SK-N-MC (cell line): ENCODE data around the gene CDCA4.

ENCODE experiments used
- DNase-seq: peaks from one replicate; pipeline ENCODE4 v3.0.0-alpha.2; 2011; ENCODE audit warnings: low read depth, low spot score
- H3K27ac ChIP-seq: fragments of 200-600 bp; sonication (generic); 2 replicates; pipeline ENCODE4 v1.5.1; 2016; ENCODE audit warnings: mixed run types
- H3K36me3 ChIP-seq: fragments of 200-600 bp; sonication (generic); 2 replicates; pipeline ENCODE4 v1.6.1; 2017; ENCODE audit warnings: antibody characterized with exemption, low read length, mixed read lengths; ENCODE audit not compliant: insufficient read depth
- H3K4me3 ChIP-seq: fragments of 200-600 bp; sonication (generic); 2 replicates; pipeline ENCODE4 v1.5.1; 2016
- H3K9ac ChIP-seq: fragments of 200-600 bp; sonication (generic); 2 replicates; pipeline ENCODE4 v1.8.0; 2017; ENCODE audit warnings: mixed run types, mixed read lengths; ENCODE audit not compliant: insufficient read length
- H3K9me3 ChIP-seq: fragments of 200-600 bp; sonication (generic); 2 replicates; pipeline ENCODE4 v1.6.1; 2017; ENCODE audit warnings: low read depth, mild to moderate bottlenecking, antibody characterized with exemption, low read length, moderate library complexity, mixed read lengths
- EZH2 ChIP-seq: fragments of 200-600 bp; sonication (generic); IDR thresholded peaks from one replicate; pipeline ENCODE4 v1.6.1; 2017; ENCODE audit warnings: antibody characterized with exemption
- FOXP2 ChIP-seq: optimal IDR thresholded peaks from 2 replicates; pipeline ENCODE3; 2011; ENCODE audit warnings: mild to moderate bottlenecking, moderate library complexity; ENCODE audit not compliant: insufficient read depth; ENCODE audit errors: extremely low read length, control extremely low read depth
- POLR2AphosphoS5 ChIP-seq: IDR thresholded peaks from 2 replicates; pipeline ENCODE4 v1.6.1; 2012; ENCODE audit warnings: mild to moderate bottlenecking, low read depth, low read length, borderline replicate concordance

CDCA4 gene

GRCh38 chr14:105052110-105052458 is 31.2 kb upstream of the CDCA4 start:
- TF ChIP-seq EZH2 (no peak), FOXP2 (no peak), POLR2AphosphoS5 (no peak)
- Histone ChIP-seq H3K9me3 (no peaks in the 10 kb centered on the region), H3K9ac (no peak overlapping the region), H3K27ac (no peak overlapping the region), H3K36me3 (no peaks in the 10 kb centered on the region), H3K4me3 (no peak overlapping the region)
- DNase-seq: no peak

GRCh38 chr14:105051182-105052109 is 30.6 kb upstream of the CDCA4 start:
- TF ChIP-seq POLR2AphosphoS5 (no peak), EZH2 (no peak), FOXP2 (no peak)
- no peaks in the 10 kb centered on the region for H3K36me3 ChIP-seq
- H3K9me3 ChIP-seq: no peaks in the 10 kb centered on the region
- no peak overlapping the region for H3K4me3 ChIP-seq
- DNase-seq: no peak
- H3K27ac ChIP-seq: no peak overlapping the region
- no peak overlapping the region for H3K9ac ChIP-seq

- no peaks in the 10 kb centered on the region for H3K9me3 ChIP-seq
- no peak overlapping the region for H3K27ac ChIP-seq
- H3K4me3 ChIP-seq: no peak overlapping the region; the same call in 1 of the 2 replicates
- H3K36me3 ChIP-seq: no peaks in the 10 kb centered on the region
- DNase-seq: no peak
- no peak overlapping the region for H3K9ac ChIP-seq
- no peak for TF ChIP-seq POLR2AphosphoS5
- TF ChIP-seq EZH2: no peak
- TF ChIP-seq FOXP2: no peak
Measured at GRCh38 chr14:105050551-105050897, 29.6 kb upstream of the CDCA4 start.

GRCh38 chr14:105049753-105050550 is 29.1 kb upstream of the CDCA4 start:
- no peaks in the 10 kb centered on the region for H3K9me3 ChIP-seq
- H3K36me3 ChIP-seq: no peaks in the 10 kb centered on the region
- no peak overlapping the region for H3K27ac ChIP-seq
- H3K9ac ChIP-seq: no peak overlapping the region
- no peak for TF ChIP-seq EZH2
- no peak overlapping the region for H3K4me3 ChIP-seq
- no peak for DNase-seq

- Histone ChIP-seq H3K36me3 (no peaks in the 10 kb centered on the region), H3K9ac (no peak overlapping the region), H3K27ac (no peak overlapping the region), H3K9me3 (no peaks in the 10 kb centered on the region), H3K4me3 (no peak overlapping the region)
- DNase-seq: no peak
- TF ChIP-seq EZH2: no peak
- no peak for TF ChIP-seq POLR2AphosphoS5
- TF ChIP-seq FOXP2: no peak
Measured at GRCh38 chr14:105047283-105048016, 26.6 kb upstream of the CDCA4 start.

GRCh38 chr14:105046891-105047282 is 26.0 kb upstream of the CDCA4 start:
- no peak overlapping the region for H3K9ac ChIP-seq
- H3K27ac ChIP-seq: no peak overlapping the region
- no peaks in the 10 kb centered on the region for H3K9me3 ChIP-seq
- no peak for DNase-seq
- no peak overlapping the region for H3K4me3 ChIP-seq
- H3K36me3 ChIP-seq: no peaks in the 10 kb centered on the region
- TF ChIP-seq FOXP2 (no peak), EZH2 (no peak), POLR2AphosphoS5 (no peak)

GRCh38 chr14:105045710-105046326 is 24.9 kb upstream of the CDCA4 start:
- no peaks in the 10 kb centered on the region for H3K36me3 ChIP-seq
- no peaks in the 10 kb centered on the region for H3K9me3 ChIP-seq
- no peak for DNase-seq
- no peak for TF ChIP-seq POLR2AphosphoS5
- TF ChIP-seq EZH2: no peak
- TF ChIP-seq FOXP2: no peak
- no peak overlapping the region for H3K9ac ChIP-seq
- H3K4me3 ChIP-seq: no peak overlapping the region
- H3K27ac ChIP-seq: no peak overlapping the region

GRCh38 chr14:105043641-105044040 is 22.8 kb upstream of the CDCA4 start:
- no peaks in the 10 kb centered on the region for H3K36me3 ChIP-seq
- no peak overlapping the region for H3K9ac ChIP-seq
- TF ChIP-seq POLR2AphosphoS5 (no peak), FOXP2 (no peak), EZH2 (no peak)
- H3K4me3 ChIP-seq: no peak overlapping the region
- DNase-seq: no peak
- no peak overlapping the region for H3K27ac ChIP-seq
- no peaks in the 10 kb centered on the region for H3K9me3 ChIP-seq
